ENCODE results near the gene CLCN3. TPM values are rescaled to one million over a fixed set of nuclear protein-coding genes. Genes with fewer than 3 reads are reported as not detected.

Gene CLCN3
- total and polyA plus RNA-seq, 10 of the 15 experiments (the other 5 are each of a cell fraction or from before 2014, with no cell fraction given): 4.0 to 22.8 (median 11.8) TPM

DNA sequence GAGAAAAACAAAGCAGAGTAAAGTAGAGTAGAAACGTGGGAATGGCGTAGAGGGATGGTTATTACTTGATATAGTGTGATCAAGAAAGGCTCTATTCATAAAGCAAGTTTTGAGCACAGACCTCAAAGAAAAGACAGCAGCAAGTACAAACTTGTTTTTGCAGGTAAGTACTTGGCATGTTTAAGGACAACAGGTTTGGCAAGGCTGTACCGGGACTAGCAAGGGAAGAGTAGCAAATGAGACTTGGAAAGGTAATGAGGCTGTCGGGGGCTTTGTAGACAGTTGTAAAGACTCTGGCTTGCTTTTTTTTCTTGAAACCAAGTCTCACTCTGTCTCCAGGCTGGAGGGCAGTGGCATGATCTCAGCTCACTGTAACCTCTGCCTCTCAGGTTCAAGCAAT, 48.9 kb upstream of the CLCN3 start:
- no peaks in the 10 kb centered on the region for H3K27me3 ChIP-seq (replicated peaks in 1 of 2; ENCODE audit: control insufficient read depth in 2 of 2, insufficient read depth in 2 of 2, low read length in 1 of 2)
- DNase-seq (ENCODE audit: low read depth, low spot score) (no peak), ATAC-seq (no peak), FAIRE-seq (no peak)
- H4K20me1 ChIP-seq (ENCODE audit: control insufficient read depth, insufficient read depth): no peaks in the 10 kb centered on the region
- in situ Hi-C loops (cut with MboI): no loop called here
- no peak overlapping the region for H3K27ac ChIP-seq (ENCODE audit: control insufficient read depth, insufficient read depth)
- SMC1A ChIA-PET (ENCODE audit: uncharacterized antibody, unreplicated experiment): no interaction called here
- CTCF ChIA-PET: no interaction called here
- H3K4me2 ChIP-seq (ENCODE audit: control insufficient read depth, insufficient read depth): no peak overlapping the region
- no peak overlapping the region for H2AFZ ChIP-seq (ENCODE audit: control insufficient read depth, low read depth, low read length)
- POLR2A ChIA-PET: no interaction called here
- no TSS peak for BruUV-seq (replicated peaks)
- H3K9me3 ChIP-seq (replicated peaks; ENCODE audit: control insufficient read depth, insufficient read depth, low read length): no peaks in the 10 kb centered on the region
- no peak overlapping the region for H3K9ac ChIP-seq (ENCODE audit: control insufficient read depth, insufficient read depth, low read length)
- WGBS (ENCODE audit: insufficient coverage, insufficient replicate concordance, low lambda C conversion rate, missing lambda C conversion rate): 100% methylated on average over 4 of the region's 4 CpGs
- H3K4me1 ChIP-seq (ENCODE audit: control insufficient read depth, insufficient read depth, low read length): no peaks in the 10 kb centered on the region
- H3K4me3 ChIP-seq: no peak overlapping the region
- RAD21 ChIA-PET (ENCODE audit: unreplicated experiment): no interaction called here
- no peaks in the 10 kb centered on the region; a peak in 1 of 4 replicates for H3K36me3 ChIP-seq (ENCODE audit: control insufficient read depth in 2 of 2, insufficient read depth in 2 of 2, low read length in 1 of 2)
- H3K79me2 ChIP-seq (ENCODE audit: control insufficient read depth, insufficient read depth, low read length): no peaks in the 10 kb centered on the region
- intact Hi-C loops (cut with micrococcal nuclease; ENCODE audit: unreplicated experiment): no loop called here
- TF ChIP-seq HDAC6 (IDR thresholded peaks at IDR 0.05; ENCODE audit: unreplicated experiment): no peak
- TF ChIP-seq, protein P1, sequence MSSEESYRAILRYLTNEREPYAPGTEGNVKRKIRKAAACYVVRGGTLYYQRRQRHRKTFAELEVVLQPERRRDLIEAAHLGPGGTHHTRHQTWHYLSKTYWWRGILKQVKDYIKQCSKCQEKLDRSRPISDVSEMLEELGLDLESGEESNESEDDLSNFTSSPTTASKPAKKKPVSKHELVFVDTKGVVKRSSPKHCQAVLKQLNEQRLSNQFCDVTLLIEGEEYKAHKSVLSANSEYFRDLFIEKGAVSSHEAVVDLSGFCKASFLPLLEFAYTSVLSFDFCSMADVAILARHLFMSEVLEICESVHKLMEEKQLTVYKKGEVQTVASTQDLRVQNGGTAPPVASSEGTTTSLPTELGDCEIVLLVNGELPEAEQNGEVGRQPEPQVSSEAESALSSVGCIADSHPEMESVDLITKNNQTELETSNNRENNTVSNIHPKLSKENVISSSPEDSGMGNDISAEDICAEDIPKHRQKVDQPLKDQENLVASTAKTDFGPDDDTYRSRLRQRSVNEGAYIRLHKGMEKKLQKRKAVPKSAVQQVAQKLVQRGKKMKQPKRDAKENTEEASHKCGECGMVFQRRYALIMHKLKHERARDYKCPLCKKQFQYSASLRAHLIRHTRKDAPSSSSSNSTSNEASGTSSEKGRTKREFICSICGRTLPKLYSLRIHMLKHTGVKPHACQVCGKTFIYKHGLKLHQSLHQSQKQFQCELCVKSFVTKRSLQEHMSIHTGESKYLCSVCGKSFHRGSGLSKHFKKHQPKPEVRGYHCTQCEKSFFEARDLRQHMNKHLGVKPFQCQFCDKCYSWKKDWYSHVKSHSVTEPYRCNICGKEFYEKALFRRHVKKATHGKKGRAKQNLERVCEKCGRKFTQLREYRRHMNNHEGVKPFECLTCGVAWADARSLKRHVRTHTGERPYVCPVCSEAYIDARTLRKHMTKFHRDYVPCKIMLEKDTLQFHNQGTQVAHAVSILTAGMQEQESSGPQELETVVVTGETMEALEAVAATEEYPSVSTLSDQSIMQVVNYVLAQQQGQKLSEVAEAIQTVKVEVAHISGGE (CRISPR knock-in tag; IDR thresholded peaks at IDR 0.05): no peak
- TF ChIP-seq, protein P2, sequence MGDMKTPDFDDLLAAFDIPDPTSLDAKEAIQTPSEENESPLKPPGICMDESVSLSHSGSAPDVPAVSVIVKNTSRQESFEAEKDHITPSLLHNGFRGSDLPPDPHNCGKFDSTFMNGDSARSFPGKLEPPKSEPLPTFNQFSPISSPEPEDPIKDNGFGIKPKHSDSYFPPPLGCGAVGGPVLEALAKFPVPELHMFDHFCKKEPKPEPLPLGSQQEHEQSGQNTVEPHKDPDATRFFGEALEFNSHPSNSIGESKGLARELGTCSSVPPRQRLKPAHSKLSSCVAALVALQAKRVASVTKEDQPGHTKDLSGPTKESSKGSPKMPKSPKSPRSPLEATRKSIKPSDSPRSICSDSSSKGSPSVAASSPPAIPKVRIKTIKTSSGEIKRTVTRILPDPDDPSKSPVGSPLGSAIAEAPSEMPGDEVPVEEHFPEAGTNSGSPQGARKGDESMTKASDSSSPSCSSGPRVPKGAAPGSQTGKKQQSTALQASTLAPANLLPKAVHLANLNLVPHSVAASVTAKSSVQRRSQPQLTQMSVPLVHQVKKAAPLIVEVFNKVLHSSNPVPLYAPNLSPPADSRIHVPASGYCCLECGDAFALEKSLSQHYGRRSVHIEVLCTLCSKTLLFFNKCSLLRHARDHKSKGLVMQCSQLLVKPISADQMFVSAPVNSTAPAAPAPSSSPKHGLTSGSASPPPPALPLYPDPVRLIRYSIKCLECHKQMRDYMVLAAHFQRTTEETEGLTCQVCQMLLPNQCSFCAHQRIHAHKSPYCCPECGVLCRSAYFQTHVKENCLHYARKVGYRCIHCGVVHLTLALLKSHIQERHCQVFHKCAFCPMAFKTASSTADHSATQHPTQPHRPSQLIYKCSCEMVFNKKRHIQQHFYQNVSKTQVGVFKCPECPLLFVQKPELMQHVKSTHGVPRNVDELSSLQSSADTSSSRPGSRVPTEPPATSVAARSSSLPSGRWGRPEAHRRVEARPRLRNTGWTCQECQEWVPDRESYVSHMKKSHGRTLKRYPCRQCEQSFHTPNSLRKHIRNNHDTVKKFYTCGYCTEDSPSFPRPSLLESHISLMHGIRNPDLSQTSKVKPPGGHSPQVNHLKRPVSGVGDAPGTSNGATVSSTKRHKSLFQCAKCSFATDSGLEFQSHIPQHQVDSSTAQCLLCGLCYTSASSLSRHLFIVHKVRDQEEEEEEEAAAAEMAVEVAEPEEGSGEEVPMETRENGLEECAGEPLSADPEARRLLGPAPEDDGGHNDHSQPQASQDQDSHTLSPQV (IDR thresholded peaks at IDR 0.05): no peak
- TF ChIP-seq, protein P3, sequence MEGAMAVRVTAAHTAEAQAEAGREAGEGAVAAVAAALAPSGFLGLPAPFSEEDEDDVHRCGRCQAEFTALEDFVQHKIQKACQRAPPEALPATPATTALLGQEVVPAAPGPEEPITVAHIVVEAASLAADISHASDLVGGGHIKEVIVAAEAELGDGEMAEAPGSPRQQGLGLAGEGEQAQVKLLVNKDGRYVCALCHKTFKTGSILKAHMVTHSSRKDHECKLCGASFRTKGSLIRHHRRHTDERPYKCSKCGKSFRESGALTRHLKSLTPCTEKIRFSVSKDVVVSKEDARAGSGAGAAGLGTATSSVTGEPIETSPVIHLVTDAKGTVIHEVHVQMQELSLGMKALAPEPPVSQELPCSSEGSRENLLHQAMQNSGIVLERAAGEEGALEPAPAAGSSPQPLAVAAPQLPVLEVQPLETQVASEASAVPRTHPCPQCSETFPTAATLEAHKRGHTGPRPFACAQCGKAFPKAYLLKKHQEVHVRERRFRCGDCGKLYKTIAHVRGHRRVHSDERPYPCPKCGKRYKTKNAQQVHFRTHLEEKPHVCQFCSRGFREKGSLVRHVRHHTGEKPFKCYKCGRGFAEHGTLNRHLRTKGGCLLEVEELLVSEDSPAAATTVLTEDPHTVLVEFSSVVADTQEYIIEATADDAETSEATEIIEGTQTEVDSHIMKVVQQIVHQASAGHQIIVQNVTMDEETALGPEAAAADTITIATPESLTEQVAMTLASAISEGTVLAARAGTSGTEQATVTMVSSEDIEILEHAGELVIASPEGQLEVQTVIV (IDR thresholded peaks at IDR 0.05; ENCODE audit: borderline replicate concordance, partially characterized antibody): no peak
- TF ChIP-seq CHD4 (IDR thresholded peaks at IDR 0.05): no peak
- TF ChIP-seq, protein P4, sequence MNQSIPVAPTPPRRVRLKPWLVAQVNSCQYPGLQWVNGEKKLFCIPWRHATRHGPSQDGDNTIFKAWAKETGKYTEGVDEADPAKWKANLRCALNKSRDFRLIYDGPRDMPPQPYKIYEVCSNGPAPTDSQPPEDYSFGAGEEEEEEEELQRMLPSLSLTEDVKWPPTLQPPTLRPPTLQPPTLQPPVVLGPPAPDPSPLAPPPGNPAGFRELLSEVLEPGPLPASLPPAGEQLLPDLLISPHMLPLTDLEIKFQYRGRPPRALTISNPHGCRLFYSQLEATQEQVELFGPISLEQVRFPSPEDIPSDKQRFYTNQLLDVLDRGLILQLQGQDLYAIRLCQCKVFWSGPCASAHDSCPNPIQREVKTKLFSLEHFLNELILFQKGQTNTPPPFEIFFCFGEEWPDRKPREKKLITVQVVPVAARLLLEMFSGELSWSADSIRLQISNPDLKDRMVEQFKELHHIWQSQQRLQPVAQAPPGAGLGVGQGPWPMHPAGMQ (IDR thresholded peaks at IDR 0.05; ENCODE audit: borderline replicate concordance): no peak
- no peak for TF ChIP-seq RFX5 (IDR thresholded peaks at IDR 0.05; ENCODE audit: low read depth, low read length)
- no peak for TF ChIP-seq NFYB (IDR thresholded peaks at IDR 0.05; ENCODE audit: insufficient read depth, low read depth, low read length)
- TF ChIP-seq SPI1 (IDR thresholded peaks at IDR 0.05; ENCODE audit: borderline replicate concordance, insufficient read depth, low read depth, low read length): no peak
- TF ChIP-seq CBX3 (IDR thresholded peaks at IDR 0.05; ENCODE audit: borderline replicate concordance, low read depth): no peak
